HG03521 (cell line): ENCODE results near the gene PLXND1.

Experiments used
- ATAC-seq: cut with Tn5 transposase; IDR thresholded peaks from one replicate; pipeline ENCODE4 v1.9.1; 2021; ENCODE audit warnings: mild to moderate bottlenecking, moderate library complexity; ENCODE audit not compliant: unreplicated experiment

Gene PLXND1

DNA sequence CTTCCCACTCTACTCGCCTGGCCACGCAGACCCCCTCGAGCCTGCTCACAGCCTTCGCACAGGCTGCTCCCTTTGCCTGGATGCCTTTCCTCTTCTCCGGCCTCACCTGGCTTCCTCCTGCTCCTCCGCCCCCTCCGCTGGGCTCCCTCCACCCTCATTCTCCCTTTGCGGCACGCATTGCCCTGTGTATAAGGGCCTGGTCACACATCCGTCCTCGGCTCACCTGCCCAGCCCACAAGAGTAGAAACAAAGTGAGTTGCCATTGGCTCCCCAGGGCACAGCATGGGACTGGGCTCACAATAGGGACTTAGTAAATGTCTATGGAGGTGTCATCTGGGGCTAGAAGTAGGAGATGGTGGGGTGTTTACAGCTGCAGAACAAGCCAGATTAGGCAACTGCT, 4.2 kb downstream of the PLXND1 start:
- no peak for ATAC-seq

DNA sequence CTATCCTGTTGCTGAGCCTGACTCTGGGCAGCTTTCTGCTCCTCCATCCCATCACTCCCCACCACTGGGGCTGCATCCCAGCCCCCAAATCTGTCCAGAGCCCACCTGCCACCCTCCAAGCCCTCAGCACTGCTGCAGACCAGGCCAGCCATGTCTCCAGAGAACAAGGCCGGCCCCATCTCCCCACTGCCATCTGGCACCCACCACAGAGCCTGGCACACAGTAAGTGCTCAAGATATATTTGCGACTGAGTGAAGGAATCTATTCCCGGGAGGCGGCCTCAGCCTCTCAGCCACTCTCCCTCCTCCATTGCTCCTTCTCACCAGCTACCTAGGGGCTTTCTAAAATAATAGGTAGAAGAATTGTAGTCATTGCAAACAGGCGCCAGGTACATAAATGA, 4.8 kb downstream of the PLXND1 start:
- no peak for ATAC-seq

DNA sequence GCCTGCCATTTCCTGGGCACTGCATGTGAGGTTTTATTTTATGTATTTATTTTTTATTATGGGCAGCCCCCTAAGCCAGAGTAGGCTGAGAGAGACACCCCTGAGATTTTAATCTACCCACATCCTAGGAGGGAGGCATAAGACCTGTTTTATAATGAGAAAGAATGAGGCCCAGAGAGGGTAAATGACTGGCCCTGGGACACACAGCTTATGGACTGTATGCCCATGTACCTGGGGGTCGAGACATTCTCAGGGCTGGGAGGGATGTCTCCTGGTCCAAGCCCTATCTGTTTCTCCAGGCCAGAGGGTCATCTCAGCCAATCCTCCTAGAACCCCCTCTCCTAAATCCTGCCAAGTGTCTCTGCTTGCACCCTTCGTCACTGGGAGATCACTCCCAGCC, 6.1 kb downstream of the PLXND1 start:
- ATAC-seq = no peak

DNA sequence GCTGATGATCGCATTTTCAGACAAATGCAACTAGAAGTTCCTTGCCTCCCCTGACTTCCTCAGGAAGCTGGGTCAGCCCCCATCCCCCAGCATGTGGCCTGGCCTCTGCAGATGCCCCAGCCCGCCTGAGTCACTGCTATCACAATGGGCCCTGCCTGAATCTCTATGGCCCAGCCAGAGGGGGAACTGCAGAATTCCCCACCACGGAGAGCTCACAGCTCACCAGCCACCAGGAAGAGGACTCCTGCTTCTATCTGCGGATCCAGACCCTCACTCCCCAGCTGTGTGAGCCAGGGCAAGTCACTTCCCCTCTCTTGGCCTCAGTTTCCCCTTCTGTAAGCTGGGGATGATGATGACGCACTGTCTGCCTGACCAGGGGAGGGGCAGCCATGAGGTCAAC, 6.9 kb downstream of the PLXND1 start:
- ATAC-seq = no peak

DNA sequence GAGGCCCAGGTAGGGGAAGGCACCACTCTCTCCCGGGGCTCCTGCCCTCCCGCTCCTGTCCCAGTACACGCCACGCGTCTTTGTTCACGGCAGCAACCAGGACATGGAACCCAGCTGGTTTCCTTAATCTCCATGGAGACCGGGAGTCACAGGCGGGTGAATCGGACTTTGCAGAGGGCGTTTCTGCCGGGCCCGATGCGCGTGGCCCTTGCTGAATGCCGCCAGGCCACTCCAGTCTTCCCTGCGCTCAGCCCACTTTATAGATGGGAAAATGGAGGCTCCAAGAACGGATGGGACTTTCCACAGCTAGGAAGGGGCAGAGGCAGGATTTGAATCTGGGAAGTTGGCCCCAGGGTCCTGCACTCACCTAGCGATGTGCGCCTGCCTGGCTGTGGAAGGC, 7.4 kb downstream of the PLXND1 start:
- no peak for ATAC-seq

DNA sequence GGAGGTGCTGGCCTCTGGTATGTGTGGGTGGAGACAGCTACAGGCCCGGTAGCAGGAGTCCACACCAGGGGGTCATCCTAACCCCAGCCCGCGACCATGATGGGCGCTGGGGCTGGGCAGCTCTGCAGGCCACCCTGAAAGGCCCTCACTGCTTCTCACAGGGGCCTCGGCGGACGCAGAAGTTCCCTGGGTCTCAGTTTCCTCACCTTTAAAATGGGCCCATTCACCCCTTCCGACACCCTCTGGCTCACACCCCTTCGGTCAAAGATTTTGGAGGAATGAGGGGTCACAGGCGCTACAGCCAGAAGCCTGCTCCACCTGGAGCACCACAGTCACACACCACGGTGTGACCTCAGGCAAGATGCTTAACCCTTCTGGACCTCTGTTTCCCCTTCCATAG, 8.0 kb downstream of the PLXND1 start:
- ATAC-seq = no peak

DNA sequence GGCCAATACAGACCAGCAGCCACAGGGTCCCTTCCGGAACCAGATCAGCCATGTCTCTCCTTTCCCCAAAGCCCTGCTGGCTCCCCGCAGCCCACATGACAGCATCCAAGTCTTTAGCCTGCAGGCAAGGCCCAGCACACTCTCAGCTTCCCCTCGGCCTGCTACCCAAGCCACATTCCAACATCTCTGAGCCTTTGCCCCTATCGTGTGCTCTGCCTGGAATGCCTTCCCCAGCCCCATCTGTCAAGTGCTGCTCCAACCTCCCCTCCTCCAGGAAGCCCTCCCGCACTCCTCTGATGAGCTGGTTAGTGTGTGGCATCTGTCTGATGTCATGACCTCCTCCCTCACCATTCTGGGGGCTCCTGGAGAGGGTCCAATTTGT, 8.5 kb downstream of the PLXND1 start:
- no peak for ATAC-seq

DNA sequence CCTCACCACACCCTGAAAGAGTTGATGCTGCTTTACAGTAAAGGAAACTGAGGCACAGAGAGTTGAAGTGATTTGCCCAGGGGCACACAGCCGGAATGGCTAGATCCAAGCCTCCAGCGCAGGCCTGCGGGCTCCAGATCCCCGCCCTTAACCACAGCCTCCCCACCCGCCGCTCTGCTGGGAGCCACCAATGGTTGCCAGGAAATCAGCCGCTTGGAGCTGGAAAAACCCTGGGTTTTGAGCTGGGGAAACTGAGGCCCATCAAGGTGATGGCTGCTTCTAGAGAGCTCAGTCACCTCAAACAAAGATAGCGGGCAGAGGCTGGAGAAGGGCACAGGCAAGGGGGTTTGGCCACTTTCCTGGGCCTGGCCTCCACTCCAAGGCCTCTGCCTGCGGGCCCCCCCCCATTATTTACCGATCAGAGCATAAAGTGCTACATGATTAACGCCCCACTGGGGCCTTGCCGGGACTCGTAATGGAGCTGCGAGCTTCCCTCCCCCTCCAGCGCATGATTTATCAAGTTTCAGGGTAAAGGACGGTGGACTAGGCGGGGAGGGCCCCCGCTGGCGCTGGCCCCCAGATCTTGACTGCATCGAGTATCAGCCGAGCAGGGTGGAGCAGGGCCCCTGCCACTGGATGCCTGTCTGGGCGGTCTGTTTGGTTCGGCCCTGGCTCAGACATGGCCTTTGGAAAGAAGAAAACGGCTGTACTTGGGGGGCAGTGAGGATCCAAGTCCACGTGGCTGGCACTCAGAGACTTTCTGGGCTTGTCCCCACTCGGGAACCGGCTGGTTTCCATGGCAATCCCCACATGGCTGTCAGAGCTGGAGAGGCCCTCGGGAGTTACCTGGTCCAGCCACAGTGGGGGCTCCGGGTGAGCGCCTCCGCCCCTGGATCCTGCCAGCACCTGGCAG, 9.1 kb downstream of the PLXND1 start:
- no peak for ATAC-seq

DNA sequence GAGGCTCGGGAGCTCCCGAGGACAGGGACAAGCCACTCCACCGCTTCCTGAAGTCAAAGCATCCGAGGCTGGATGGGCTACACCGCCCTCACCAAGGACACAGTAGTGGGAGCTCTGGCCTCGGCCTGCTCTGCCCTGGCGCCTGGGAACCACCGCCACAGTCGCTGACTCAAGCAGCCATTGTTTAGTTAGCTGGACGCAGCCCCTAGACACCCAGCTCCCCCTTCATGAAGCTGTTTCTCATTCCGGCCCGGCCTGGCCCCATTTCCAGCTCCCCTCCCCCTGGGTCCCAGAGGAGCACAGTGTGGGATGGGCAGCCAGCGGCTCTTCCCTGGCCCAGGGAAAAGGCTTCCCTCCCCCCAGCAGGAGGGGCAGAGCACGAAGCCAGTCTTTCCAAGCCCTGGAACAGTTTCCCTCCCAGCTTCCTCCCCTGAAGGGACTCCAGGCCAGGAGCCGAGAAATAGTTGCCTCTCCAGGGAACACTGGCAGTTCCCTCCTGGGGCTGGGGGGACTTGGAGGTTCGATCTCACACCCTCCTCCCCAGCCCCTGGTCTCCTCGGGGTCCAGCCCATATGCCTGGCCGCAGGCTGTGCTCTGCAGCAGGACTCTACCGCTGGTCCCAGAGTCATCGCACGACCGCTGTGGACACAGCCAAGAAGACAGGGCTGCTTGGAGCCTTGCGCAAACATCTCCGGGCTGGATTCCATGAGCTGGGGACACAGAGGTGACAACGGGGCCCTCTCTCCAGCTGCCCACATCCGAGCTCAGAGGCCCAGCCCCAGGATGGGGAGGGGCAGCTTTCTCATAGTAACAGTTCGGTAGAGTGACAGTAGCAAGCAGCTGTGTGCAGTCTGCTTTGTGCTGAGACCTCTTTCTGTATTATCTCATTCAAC, 10.0 kb downstream of the PLXND1 start:
- ATAC-seq = no peak

DNA sequence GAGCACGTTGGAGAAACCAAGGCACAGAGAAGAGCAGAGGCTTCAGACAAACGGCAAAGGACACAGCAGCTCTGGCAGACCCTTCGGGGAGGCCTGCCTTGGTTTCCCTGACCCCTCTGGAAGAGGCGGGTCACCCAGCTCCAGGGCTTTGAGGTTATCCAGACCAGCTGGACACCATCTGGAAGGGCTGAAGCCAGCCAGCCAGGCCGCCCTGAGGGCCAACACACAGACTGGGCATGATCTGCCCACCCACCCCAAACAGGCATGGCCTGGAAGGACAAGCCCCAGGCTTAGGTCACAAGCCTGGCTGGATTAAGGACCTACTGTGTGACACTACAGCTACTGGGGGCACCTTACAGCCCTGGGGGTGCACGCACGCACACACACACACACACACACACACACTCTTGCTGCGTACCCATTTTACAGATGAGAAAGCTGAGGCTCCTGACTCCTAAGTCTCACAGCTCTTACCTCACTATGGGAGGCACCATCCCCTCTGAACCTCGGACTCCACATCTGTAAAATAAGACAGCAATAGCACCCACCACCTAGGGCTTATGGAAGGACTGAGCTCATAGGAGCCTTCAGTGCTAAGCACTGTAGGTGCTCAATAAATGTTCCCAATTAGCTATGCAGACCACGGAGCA, 10.8 kb downstream of the PLXND1 start:
- no peak for ATAC-seq

DNA sequence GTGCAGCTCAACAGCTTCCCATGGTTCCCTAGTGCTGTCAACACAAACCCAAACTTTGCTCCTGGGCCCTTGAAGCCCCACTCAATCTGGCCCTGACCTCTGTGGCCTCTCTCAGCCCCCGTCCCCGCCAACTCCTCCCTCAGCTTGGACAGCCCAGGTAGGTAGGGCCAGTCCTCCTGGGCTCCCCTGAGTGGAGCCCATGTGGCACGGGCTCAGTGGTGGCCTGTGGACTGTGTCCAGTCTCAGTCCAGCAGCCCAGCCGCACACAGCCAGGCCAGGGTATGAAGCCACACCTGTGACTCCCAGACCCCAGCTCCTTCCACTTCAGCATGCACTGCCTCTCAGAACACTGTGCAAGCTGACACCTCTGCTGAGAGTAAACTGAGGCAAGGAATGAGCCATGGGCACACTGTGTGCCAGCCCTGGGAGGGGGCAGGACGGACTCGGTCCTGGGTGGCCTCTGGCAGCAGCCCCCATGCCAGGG, 11.5 kb downstream of the PLXND1 start:
- ATAC-seq = no peak

DNA sequence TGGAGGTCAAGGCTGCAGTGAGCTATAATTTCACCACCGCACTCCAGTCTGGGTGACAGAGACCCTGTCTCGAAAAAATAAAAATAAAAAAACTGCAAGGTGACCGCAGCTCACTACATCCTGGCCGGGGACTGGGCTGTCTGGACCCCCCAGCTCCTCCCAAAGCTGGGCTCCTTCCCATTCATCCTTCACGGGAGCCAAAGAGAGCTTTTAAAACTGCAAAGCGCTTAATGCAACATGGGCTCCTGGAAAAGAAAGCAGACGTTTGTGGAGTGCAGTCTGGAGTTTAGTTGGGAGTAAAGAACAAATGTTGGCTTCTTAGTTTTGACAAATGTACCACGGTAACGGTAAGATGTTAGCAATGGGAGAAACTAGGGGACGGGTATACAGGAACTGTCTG, 12.1 kb downstream of the PLXND1 start:
- no peak for ATAC-seq

DNA sequence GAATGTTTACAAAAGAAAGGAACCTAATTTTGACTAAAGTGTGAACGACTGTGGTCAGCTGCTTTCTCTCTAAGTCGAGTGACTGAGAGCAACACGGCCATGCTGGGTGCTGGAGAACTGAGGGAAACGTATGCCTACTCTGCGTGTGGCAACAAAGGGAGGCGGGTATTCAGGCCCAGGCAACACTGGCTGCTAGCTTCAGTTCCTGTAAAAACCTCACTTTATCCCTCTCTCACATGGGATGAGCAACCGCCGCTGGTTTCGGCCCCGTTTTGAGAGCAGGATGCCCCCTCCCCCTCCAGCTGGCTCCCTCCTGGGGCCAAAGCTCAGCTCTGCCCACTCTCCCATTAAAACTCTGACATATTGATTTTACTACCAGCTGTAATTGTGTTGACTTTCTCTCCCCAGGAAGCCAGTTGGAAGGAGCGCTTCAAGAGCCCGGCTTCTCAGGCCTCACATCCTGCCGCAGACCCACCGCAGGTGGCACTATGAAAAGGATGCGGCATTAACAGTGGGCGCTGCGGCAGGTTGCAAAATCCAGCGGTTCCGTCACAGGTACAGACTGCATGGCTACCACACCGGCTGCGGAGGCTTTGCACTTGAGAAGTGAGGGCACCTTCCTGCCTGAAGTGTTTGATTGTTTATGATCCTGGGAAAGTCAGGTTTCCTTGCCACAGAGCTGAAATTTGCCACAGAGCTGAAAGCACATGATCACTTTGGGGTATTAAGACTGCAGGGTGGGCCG, 12.7 kb downstream of the PLXND1 start:
- no peak for ATAC-seq

DNA sequence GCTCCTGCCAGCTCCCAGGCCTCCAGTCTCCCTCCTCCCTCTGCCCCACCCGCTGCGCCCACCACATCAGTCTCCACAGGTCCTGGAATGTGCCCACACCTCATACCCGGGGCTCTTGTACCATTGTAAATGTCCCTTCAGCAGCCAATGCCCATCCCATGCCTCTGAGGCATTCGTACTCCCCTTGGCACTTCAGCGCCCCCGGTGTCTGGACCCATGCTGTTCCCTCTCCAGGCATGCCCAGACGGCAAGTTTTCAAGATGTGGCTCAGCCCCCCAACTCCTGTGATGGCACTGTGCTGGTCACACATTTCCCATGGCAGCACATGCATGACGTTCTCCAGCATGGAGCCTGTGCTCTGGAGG, 13.3 kb downstream of the PLXND1 start:
- no peak for ATAC-seq

DNA sequence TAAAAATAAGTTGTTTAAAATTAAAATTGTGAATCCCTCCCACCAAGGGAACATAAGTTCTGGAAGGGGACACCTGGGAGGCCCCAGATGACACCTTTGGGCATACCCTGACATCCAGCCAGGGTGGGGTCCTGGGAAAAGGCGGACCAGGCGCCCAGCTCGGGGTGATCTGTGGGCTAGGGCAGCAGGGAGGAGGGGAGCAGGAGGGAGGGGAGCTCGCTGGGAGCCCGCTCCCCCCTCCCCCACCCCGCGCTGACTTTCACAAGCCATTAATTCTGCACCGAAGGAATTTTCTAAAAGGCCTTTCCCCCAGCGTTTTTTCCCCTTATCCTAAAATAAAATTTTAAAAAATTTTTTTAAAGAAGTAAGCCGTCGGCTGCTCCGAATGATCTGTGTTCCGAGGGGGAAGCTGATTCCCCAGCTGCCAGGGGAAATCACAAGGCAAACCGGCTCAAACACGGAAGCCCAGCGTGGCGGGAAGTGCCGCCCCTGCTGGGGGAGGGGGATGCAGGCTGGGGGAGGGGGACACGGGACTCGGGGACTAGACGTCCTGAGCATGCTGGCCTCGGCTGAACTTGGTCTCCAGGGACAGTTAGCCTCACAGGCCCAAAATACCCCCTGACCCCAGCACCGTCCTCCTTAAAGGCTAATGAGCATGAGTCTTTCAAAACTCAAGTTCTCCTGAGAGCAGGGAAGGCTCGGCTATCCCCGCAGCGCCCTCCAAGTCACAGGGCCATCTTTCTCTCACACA, 13.9 kb downstream of the PLXND1 start:
- ATAC-seq = no peak

DNA sequence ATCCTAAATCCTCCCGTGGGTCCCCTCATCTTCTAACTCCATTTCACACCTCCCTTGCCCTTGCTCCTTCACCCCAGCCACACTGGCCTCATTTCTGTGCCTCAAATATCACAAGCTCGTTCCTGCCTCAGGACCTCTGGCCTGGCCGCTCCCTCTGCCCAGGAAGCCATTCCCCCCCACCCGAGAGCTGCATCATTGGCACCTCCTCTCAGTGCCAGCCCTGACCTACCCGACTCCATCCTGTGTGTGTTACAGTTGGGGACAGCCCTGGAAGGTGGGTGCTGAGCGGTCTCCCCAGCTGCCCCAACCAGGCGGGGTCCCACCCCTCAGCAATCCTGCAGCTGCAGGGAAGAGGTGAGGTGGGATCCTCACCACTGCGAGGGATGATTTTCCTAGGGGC, 14.5 kb downstream of the PLXND1 start:
- ATAC-seq = no peak

DNA sequence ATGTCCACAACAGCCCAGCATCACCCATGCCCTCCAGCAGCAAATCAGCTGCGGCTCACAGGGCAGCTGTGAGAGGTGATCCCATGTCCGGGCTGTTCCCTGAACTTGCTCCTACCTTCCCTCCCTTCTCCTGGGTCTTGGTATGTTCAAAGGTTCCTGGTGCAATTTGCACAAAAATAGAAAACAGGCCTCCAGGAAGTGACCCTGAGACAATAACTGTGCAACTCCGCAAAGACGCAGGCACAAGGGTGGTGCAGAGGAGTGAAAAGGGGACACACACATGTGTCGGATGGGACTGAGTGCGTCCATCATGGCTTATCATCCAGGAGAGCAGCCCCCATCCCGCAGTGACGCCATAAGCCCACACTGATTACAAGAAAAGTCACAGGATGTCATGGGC, 16.3 kb downstream of the PLXND1 start:
- ATAC-seq = no peak

DNA sequence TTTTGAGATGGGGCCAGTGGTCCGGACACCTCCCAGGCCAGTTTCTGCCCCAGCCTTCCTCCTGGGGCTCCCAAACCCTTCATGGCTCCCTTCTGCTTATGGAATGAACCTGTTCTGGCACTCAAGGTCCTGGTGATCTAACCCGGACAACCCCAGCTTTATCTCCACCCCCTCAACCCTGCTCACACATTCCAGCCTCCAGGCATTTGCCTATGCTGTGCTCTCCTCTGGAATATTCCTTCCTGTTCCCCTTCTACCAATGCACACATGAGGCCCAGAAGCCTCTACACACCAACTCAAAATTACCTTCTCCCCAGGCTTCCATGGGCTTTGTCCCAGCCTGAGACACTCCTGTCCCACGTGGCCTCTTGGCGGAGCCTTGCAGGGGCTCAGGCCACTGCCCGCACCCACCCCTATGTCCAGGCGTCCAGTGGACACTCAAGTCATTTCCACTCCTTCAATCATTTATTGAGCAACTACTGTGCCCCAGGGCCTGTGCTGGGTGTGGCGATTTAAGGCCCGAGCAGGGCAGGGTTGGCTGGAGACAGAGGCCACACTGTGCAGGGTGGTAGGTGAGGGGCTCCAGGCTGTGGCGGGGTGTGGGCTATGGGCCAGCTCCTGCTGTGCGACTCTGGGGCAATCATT, 18.8 kb downstream of the PLXND1 start:
- no peak for ATAC-seq

DNA sequence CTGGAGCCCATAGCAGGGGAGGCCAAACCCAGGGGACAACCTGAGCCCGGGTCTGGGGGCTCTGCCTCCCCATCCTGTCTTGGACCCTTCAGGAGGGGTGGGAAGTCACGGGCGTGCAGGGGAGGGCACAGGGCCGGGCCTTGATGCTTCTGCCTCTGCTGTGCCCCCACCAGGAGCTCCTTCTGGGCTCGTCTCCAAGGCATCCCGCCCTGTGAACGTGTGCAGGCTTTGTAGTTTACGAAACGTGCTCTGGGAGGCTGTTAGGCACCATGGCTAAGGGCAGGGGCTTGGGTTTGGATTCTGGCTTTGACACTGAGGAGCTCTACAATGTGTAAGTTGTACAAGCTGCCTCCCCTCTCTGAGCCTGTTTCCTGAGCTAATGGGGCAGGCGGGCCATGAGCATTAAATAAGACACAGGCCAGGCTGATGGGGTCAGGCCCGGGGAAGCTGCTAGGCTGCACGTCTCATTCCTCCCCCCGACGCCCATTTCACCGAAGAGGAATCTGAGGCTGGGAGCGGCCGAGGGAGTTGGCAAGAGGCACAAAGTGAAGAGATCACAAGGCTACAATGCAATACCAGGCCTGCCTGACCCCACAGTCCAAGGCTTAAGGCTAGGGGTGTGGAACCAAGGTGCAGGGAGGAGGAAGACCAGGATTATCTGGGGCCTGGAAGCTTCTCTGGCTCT, 19.6 kb downstream of the PLXND1 start:
- no peak for ATAC-seq
